MM.1S (cell line): ENCODE data around the gene TXNRD1.

Experiments used
- DNase-seq: peaks from one replicate; pipeline ENCODE4 v3.0.0-alpha.2; 2015
- H2AFZ ChIP-seq: fragments of 300-600 bp; sonication (generic); 2 replicates; pipeline ENCODE4 v1.6.0; 2016; ENCODE audit warnings: antibody characterized with exemption, low read length
- H3F3A ChIP-seq: fragments of 300-600 bp; sonication (generic); 2 replicates; pipeline ENCODE4 v1.6.1; 2016; ENCODE audit warnings: mild to moderate bottlenecking, antibody characterized with exemption, low read length, moderate library complexity, mixed read lengths; ENCODE audit not compliant: insufficient read depth
- H3K27ac ChIP-seq: fragments of 300-600 bp; sonication (generic); 2 replicates; pipeline ENCODE4 v1.5.1; 2016; ENCODE audit warnings: mild to moderate bottlenecking, low read length
- H3K27me3 ChIP-seq: fragments of 300-600 bp; sonication (generic); replicated peaks from 2 replicates; pipeline ENCODE4 v1.6.0; 2016; ENCODE audit warnings: low read length; ENCODE audit not compliant: insufficient read depth
- H3K36me3 ChIP-seq: fragments of 300-600 bp; sonication (generic); replicated peaks from 2 replicates; pipeline ENCODE4 v1.6.1; 2016; ENCODE audit warnings: mild to moderate bottlenecking, low read length, mixed read lengths; ENCODE audit not compliant: insufficient read depth
- H3K4me1 ChIP-seq: fragments of 300-600 bp; sonication (generic); 2 replicates; pipeline ENCODE4 v1.6.1; 2016; ENCODE audit warnings: low read length, mixed read lengths
- H3K4me2 ChIP-seq: fragments of 300-600 bp; sonication (generic); 2 replicates; pipeline ENCODE4 v1.6.0; 2016; ENCODE audit warnings: low read depth, low read length
- H3K4me3 ChIP-seq: fragments of 300-600 bp; sonication (generic); 2 replicates; pipeline ENCODE4 v1.5.1; 2016; ENCODE audit warnings: low read length, mixed read lengths
- H3K79me2 ChIP-seq: fragments of 300-600 bp; sonication (generic); 2 replicates; pipeline ENCODE4 v1.6.1; 2016; ENCODE audit warnings: mixed run types, low read length, mixed read lengths
- H3K9ac ChIP-seq: fragments of 300-600 bp; sonication (generic); 2 replicates; pipeline ENCODE4 v1.6.1; 2016; ENCODE audit warnings: low read length, mixed read lengths
- H3K9me2 ChIP-seq: fragments of 300-600 bp; sonication (generic); replicated peaks from 2 replicates; pipeline ENCODE4 v1.6.1; 2016; ENCODE audit warnings: mild to moderate bottlenecking, low read length, mixed read lengths; ENCODE audit not compliant: insufficient read depth
- H3K9me3 ChIP-seq: fragments of 300-600 bp; sonication (generic); replicated peaks from 2 replicates; pipeline ENCODE4 v1.6.1; 2016; ENCODE audit warnings: mild to moderate bottlenecking, low read length, mixed read lengths; ENCODE audit not compliant: insufficient read depth
- H4K20me1 ChIP-seq: fragments of 300-600 bp; sonication (generic); 2 replicates; pipeline ENCODE4 v1.6.1; 2016; ENCODE audit warnings: mild to moderate bottlenecking, low read length, moderate library complexity, mixed read lengths; ENCODE audit not compliant: insufficient read depth
- CTCF ChIP-seq: fragments of 300-600 bp; sonication (generic); IDR thresholded peaks from 2 replicates; pipeline ENCODE4 v1.5.1; 2016; ENCODE audit warnings: antibody characterized with exemption, low read length, mixed read lengths
- EZH2 ChIP-seq: fragments of 300-600 bp; sonication (generic); optimal IDR thresholded peaks from 2 replicates; pipeline ENCODE3; 2017; ENCODE audit warnings: low read depth, mild to moderate bottlenecking, antibody characterized with exemption, low read length, mixed read lengths
- EZH2phosphoT487 ChIP-seq: fragments of 300-600 bp; sonication (generic); IDR thresholded peaks from 2 replicates; pipeline ENCODE4 v1.6.1; 2018; ENCODE audit warnings: antibody characterized with exemption, low read length

TXNRD1 gene

GRCh38 chr12:104177663-104178501 lies 37.7 kb upstream of the TXNRD1 start:
- Histone ChIP-seq H3K9ac (no peak overlapping the region), H3K4me3 (no peak overlapping the region), H3K9me2 (no peaks in the 10 kb centered on the region), H3K27ac (no peak overlapping the region), H3K9me3 (no peaks in the 10 kb centered on the region), H3K4me1 (no peaks in the 10 kb centered on the region), H4K20me1 (no peaks in the 10 kb centered on the region), H3K36me3 (no peaks in the 10 kb centered on the region), H3F3A (no peaks in the 10 kb centered on the region), H3K79me2 (no peaks in the 10 kb centered on the region), H3K27me3 (no peaks in the 10 kb centered on the region), H2AFZ (no peak overlapping the region), H3K4me2 (no peak overlapping the region)
- TF ChIP-seq CTCF: no peak
- no peak for TF ChIP-seq EZH2
- no peak for TF ChIP-seq EZH2phosphoT487
- DNase-seq: no peak

- Histone ChIP-seq H3K9me3 (no peaks in the 10 kb centered on the region), H4K20me1 (no peaks in the 10 kb centered on the region), H3K79me2 (no peaks in the 10 kb centered on the region), H3K27ac (no peak overlapping the region), H3K9me2 (no peaks in the 10 kb centered on the region), H3F3A (no peaks in the 10 kb centered on the region), H3K27me3 (no peaks in the 10 kb centered on the region), H3K36me3 (no peaks in the 10 kb centered on the region), H3K4me3 (no peak overlapping the region), H3K4me1 (no peaks in the 10 kb centered on the region), H3K9ac (no peak overlapping the region), H2AFZ (no peak overlapping the region), H3K4me2 (no peak overlapping the region)
- TF ChIP-seq EZH2 (no peak), CTCF (no peak), EZH2phosphoT487 (no peak)
- no peak for DNase-seq
These were observed 35.2 kb upstream of the TXNRD1 start for GRCh38 chr12:104180374-104180773.

GRCh38 chr12:104181313-104181712 lies 34.3 kb upstream of the TXNRD1 start:
- Histone ChIP-seq H3F3A (no peaks in the 10 kb centered on the region), H4K20me1 (no peaks in the 10 kb centered on the region), H3K4me3 (no peak overlapping the region), H3K27ac (no peak overlapping the region), H3K36me3 (no peaks in the 10 kb centered on the region), H3K9me3 (no peaks in the 10 kb centered on the region), H2AFZ (no peak overlapping the region), H3K79me2 (no peaks in the 10 kb centered on the region), H3K27me3 (no peaks in the 10 kb centered on the region), H3K4me2 (no peak overlapping the region), H3K9me2 (no peaks in the 10 kb centered on the region), H3K4me1 (no peaks in the 10 kb centered on the region), H3K9ac (no peak overlapping the region)
- TF ChIP-seq EZH2phosphoT487 (no peak), EZH2 (no peak), CTCF (no peak)
- no peak for DNase-seq
